Measurements from ENCODE around the gene TMEM151B. TPM values are rescaled to one million over a fixed set of nuclear protein-coding genes. Genes with fewer than 3 reads are reported as not detected.
"Not testable (repeated sequence)": the region's sequence is repeated elsewhere in the genome, so short reads cannot be mapped to it uniquely, and the experiment has no call there.

The TMEM151B gene
- total RNA-seq, 1 donor from 2014 or later: 0.96 TPM

GRCh38 chr6:44333273-44333919 is 63.1 kb downstream of the TMEM151B start:
- peak; percentile 12 for DNase-seq (ENCODE audit: low spot score)

GRCh38 chr6:44333942-44334341 is 63.7 kb downstream of the TMEM151B start:
- DNase-seq (ENCODE audit: low spot score): no peak

- no peak for DNase-seq (ENCODE audit: low spot score)
Measured at GRCh38 chr6:44335631-44336030, 65.4 kb downstream of the TMEM151B start.

- peak; percentile 78 for DNase-seq (ENCODE audit: low spot score)
Measured at GRCh38 chr6:44338228-44339122, 68.2 kb downstream of the TMEM151B start.

GRCh38 chr6:44339301-44339700 is 69.1 kb downstream of the TMEM151B start:
- no peak for DNase-seq (ENCODE audit: low spot score)

GRCh38 chr6:44339763-44340625 is 69.7 kb downstream of the TMEM151B start:
- no peak for DNase-seq (ENCODE audit: low spot score)

- DNase-seq (ENCODE audit: low spot score): no peak
Measured at GRCh38 chr6:44341095-44341890, 71.0 kb downstream of the TMEM151B start.

- DNase-seq (ENCODE audit: low spot score): peak; percentile 60
Measured at GRCh38 chr6:44342052-44342451, 71.8 kb downstream of the TMEM151B start.

- DNase-seq (ENCODE audit: low spot score): no peak
Measured at GRCh38 chr6:44342489-44342888, 72.2 kb downstream of the TMEM151B start, which contains the start of gene SPATS1. SPATS1 (plus strand) TSS chr6:44342650; CDS start chr6:44343096, 446 bp downstream.

GRCh38 chr6:44346818-44347217 is 76.6 kb downstream of the TMEM151B start:
- not testable (repeated sequence) for DNase-seq (ENCODE audit: low spot score)

GRCh38 chr6:44349904-44350649 is 79.8 kb downstream of the TMEM151B start:
- no peak for DNase-seq (ENCODE audit: low spot score)

- not testable (repeated sequence) for DNase-seq (ENCODE audit: low spot score)
Measured at GRCh38 chr6:44350650-44350994, 80.4 kb downstream of the TMEM151B start.

GRCh38 chr6:44352259-44352658 is 82.0 kb downstream of the TMEM151B start:
- no peak for DNase-seq (ENCODE audit: low spot score)

- no peak for DNase-seq (ENCODE audit: low spot score)
Measured at GRCh38 chr6:44353336-44353735, 83.1 kb downstream of the TMEM151B start.

- no peak for DNase-seq (ENCODE audit: low spot score)
Measured at GRCh38 chr6:44355640-44356039, 85.4 kb downstream of the TMEM151B start.

GRCh38 chr6:44356487-44356886 is 86.2 kb downstream of the TMEM151B start:
- no peak for DNase-seq (ENCODE audit: low spot score)

Data from umbilical cord (tissue), 2 donors.